Left lung (tissue), 10 donors: ENCODE results near the gene FTCD. TPM values are rescaled to one million over a fixed set of nuclear protein-coding genes. Genes with fewer than 3 reads are reported as not detected.

Experiments used
- ATAC-seq: fragments of 200-7000 bp; cut with Tn5 transposase; one replicate; pipeline ENCODE4 v1.9.1; 2020; ENCODE audit warnings: moderate library complexity
- DNase-seq, 4 donors: peaks; one replicate each; pipeline ENCODE4 v3.0.0-alpha.2; 2013 to 2020
- H3K27ac ChIP-seq, 2 donors: fragments of 200-600 bp; sonication (generic) in 1 of 2; one replicate each; pipeline versions ENCODE4 v1.5.0 to v1.8.0; 2020 to 2021
- H3K27me3 ChIP-seq, 2 donors: fragments of 200-600 bp; sonication (generic) in 1 of 2; one replicate each; pipeline versions ENCODE4 v1.5.0 to v1.8.0; 2020 to 2021
- H3K36me3 ChIP-seq, 2 donors: fragments of 200-600 bp; sonication (generic) in 1 of 2; one replicate each; pipeline versions ENCODE4 v1.5.0 to v1.8.0; 2020 to 2021
- H3K4me1 ChIP-seq, 2 donors: fragments of 200-600 bp; one replicate each; pipeline ENCODE4 v1.8.0; 2021
- H3K4me3 ChIP-seq, 2 donors: fragments of 200-600 bp; sonication (generic) in 1 of 2; one replicate each; pipeline versions ENCODE4 v1.5.0 to v1.8.0; 2020 to 2021; ENCODE audit warnings: mild to moderate bottlenecking in 1 of 2
- H3K9me3 ChIP-seq, 2 donors: fragments of 200-600 bp; sonication (generic) in 1 of 2; one replicate each; pipeline versions ENCODE4 v1.5.0 to v1.8.0; 2020 to 2021
- intact Hi-C, 2 donors: fragments of 100-400 bp; cut with DNase I; formaldehyde crosslinking; loops; one replicate each; pipeline versions ENCODE4 v1.11.2 to v1.14.2; 2022
- polyA plus RNA-seq, 6 donors: library from polyadenylated mRNA; unstranded; fragments of 120-200 nt; gene quantifications; one replicate each; pipeline ENCODE4 v1.2.1, GENCODE V29; 2013; ENCODE audit not compliant: insufficient read length in 6 of 6
- total RNA-seq, 2 donors: library from RNA; stranded (reverse); fragmentation: NEBNext Ultra II Directional; extraction: Animal tissue kit (Norgen Biotek cat#: 25700); gene quantifications; one replicate each; pipeline ENCODE4 v1.2.1, GENCODE V29; 2021
- TF ChIP-seq, protein P1 (sequence below), 2 donors: fragments of 200-600 bp; sonication (generic) in 1 of 2; IDR thresholded peaks; one replicate each; pipeline versions ENCODE4 v1.5.0 to v1.8.0; 2021; ENCODE audit warnings: antibody characterized with exemption in 2 of 2
- donor health status: DM: no; HTN: yes; CAD: no.
- donor health status: DM: no; HTN: no; CAD: no.

Gene FTCD
- total and polyA plus RNA-seq, 8 donors, result 0.29 to 2.4 (median 1.6) TPM

DNA sequence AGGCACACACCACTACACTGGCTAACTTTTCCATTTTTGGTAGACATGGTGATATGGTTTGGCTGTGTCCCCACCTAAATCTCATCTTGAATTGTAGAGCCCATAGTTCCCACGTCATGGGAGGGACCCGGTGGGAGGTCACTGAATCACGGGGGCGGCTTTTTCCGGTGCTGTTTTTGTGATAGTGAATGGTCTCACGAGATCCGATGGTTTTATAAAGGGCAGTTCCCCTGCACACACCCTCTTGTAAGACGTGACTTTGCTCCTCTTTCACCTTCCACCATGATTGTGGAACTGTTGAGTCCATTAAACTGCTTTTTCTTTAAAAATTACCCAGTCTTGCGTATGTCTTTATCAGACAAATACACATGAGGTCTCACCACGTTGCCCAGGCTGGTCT, 1.3 kb upstream of the FTCD start:
- intact Hi-C loops, result no loop called here
- no peak for ATAC-seq
- TF ChIP-seq, protein P1, sequence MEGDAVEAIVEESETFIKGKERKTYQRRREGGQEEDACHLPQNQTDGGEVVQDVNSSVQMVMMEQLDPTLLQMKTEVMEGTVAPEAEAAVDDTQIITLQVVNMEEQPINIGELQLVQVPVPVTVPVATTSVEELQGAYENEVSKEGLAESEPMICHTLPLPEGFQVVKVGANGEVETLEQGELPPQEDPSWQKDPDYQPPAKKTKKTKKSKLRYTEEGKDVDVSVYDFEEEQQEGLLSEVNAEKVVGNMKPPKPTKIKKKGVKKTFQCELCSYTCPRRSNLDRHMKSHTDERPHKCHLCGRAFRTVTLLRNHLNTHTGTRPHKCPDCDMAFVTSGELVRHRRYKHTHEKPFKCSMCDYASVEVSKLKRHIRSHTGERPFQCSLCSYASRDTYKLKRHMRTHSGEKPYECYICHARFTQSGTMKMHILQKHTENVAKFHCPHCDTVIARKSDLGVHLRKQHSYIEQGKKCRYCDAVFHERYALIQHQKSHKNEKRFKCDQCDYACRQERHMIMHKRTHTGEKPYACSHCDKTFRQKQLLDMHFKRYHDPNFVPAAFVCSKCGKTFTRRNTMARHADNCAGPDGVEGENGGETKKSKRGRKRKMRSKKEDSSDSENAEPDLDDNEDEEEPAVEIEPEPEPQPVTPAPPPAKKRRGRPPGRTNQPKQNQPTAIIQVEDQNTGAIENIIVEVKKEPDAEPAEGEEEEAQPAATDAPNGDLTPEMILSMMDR (IDR thresholded peaks at IDR 0.05), result no peak

GRCh38 chr21:46156378-46156645, 933 bp upstream of the FTCD start:
- no peak for ATAC-seq
- intact Hi-C loops, result no loop called here

More for the DNA sequence above, 1.3 kb upstream of the FTCD start:
- no peak for DNase-seq
- Histone ChIP-seq H3K27me3 (peaks cover 0 to 9% of the 10 kb centered on the region in 2 donors), H3K4me1 (peaks cover 0 to 7% of the 10 kb centered on the region in 2 donors), H3K4me3 (no peak overlapping the region), H3K27ac (no peak overlapping the region), H3K36me3 (peaks cover 0 to 8% of the 10 kb centered on the region in 2 donors), H3K9me3 (peaks cover 0 to 5% of the 10 kb centered on the region in 2 donors)

GRCh38 chr21:46154955-46155513, 345 bp downstream of the FTCD start:
- intact Hi-C loops, result no loop called here

More at GRCh38 chr21:46156378-46156645, 933 bp upstream of the FTCD start:
- Histone ChIP-seq H3K36me3 (peaks cover 0 to 4% of the 10 kb centered on the region in 2 donors), H3K4me1 (peaks cover 0 to 7% of the 10 kb centered on the region in 2 donors), H3K9me3 (peaks cover 0 to 4% of the 10 kb centered on the region in 2 donors), H3K27ac (no peak overlapping the region), H3K4me3 (no peak overlapping the region), H3K27me3 (peaks cover 0 to 11% of the 10 kb centered on the region in 2 donors)
- peak in 1 of 4 donors; percentile 66 for DNase-seq
- TF ChIP-seq, protein P1 (IDR thresholded peaks at IDR 0.05), result no peak

DNA sequence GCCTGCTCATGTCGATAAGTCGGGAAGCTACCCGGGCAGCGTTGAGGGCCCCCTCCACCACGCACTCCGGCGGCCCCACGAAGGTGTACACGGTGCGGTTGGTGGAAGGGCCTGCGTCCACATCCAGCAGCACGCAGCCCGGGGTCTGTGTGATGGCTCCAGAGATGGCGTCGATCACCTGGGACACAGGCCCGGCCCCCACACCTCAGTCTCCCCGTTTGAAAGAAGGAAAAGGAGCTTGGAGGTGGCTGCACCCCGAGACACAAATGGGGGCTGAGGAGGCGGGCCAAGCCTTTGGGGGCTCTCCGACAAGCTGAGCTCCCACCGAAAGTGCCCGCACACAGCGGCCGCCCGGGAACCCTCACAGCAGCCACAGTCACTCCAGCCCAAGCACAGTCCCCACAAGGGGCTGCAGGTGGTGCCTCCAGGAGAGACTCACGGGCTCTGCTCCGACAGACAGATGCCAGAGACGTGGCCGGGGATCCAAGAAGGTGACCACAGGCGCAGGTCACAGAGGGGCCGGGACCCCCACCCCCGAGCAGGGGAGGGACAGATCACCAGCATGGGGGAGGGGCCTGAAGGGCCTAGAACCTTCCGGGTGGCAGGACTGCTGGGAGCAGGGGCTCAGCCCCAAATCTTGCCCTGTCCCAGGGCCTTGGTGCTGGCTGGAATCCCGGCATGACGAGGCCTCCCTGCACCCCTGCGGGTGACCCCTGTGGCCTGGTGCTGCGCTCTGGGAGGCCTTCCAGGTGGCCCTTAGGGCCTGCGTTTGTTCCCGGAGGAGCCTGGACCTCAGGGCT, 1.0 kb downstream of the FTCD start:
- intact Hi-C loops, result no loop called here
- TF ChIP-seq, protein P1 (IDR thresholded peaks at IDR 0.05), result no peak
- ATAC-seq (no peak), DNase-seq (peak in 2 of 4 donors; percentile 30 to 70)
- Histone ChIP-seq H3K27me3 (peaks cover 0 to 15% of the 10 kb centered on the region in 2 donors), H3K27ac (no peak overlapping the region), H3K4me3 (no peak overlapping the region), H3K4me1 (peaks cover 0 to 7% of the 10 kb centered on the region in 2 donors), H3K36me3 (no peaks in the 10 kb centered on the region), H3K9me3 (no peaks in the 10 kb centered on the region)

More at GRCh38 chr21:46154955-46155513, 345 bp downstream of the FTCD start:
- Histone ChIP-seq H3K27ac (no peak overlapping the region), H3K9me3 (no peaks in the 10 kb centered on the region), H3K27me3 (peaks cover 0 to 15% of the 10 kb centered on the region in 2 donors), H3K4me3 (no peak overlapping the region), H3K36me3 (no peaks in the 10 kb centered on the region), H3K4me1 (peaks cover 0 to 7% of the 10 kb centered on the region in 2 donors)
- TF ChIP-seq, protein P1 (IDR thresholded peaks at IDR 0.05), result no peak
- ATAC-seq, result no peak
- no peak for DNase-seq
